Ecto neural progenitor cell (in vitro differentiated cells): Measurements from ENCODE around the gene TMEM108.

Source experiments
- DNase-seq: peaks from one replicate; pipeline ENCODE4 v3.0.0-alpha.2; 2018; ENCODE audit warnings: low spot score

Gene TMEM108

DNA sequence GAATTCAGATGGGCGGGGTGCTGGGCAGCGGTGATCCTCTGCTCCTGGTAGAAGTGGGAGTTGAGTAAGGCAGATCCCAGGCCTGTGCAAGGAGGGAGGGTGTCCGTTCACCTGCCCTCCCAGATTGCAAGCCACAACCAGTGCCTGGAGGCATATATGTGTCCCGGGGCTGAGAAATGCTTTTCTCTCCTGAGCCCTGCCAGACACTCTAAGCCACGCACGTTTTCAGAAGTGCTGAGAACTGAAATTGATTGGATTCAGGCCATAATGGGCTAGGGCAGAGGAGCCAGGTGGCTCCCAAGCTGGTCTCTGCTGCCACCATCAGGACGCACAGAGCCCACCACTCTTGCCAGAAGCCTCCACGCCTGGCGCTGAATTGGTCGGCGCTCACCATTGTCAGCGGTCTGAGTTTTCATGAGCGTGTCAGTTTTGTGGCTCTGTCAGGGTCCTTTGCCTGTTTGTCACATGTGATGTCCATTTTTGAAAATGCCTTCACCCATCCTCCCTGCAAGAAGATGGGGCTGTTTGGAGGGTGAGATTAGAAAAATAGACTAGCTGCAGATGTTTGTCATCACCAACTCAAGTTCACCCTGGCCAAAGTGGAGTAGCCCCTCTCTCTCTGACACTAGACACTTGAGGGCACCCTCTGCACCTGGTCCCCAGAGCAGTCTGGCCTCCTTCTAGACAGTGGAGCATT is 346.3 kb downstream of the TMEM108 start:
- DNase-seq, result peak; percentile 83

DNA sequence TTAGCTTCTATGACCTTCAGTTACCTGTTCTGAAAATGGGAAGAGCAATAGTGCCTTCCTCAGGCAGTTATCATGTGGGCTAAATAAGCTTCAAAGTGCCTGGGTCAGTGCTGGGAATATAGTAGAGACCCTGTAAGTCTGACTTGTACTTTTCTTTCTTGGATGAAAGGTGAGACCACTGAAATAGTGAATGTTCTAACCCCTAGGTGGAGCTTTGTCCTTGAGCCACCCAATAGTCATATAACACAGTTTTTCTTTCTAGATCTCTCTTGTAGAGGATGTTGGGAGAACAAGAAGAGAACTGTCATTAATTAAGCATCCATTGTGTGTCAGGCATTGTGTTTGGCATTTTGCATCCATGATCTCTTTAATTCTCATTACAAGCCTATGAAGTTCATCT is 348.7 kb downstream of the TMEM108 start:
- DNase-seq, result no peak

DNA sequence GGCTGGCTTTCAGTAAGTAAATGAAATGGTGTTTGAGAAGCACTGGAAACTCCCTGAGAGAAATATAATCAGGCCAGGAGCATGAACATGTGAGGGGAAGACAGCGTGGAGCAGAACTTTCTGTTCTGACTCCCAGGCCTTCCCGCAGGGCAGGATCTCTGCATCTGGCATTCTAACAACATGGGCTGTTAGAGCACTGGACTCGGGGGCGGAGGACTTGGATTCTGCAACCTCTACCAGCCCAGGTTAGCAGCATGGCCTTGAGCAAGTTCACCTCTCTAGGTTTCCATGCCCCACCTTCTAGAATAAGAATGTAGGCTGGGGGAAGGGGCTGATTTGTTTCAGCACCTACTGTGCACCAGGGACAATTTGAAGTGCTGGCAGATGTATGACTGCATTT is 349.1 kb downstream of the TMEM108 start:
- no peak for DNase-seq

DNA sequence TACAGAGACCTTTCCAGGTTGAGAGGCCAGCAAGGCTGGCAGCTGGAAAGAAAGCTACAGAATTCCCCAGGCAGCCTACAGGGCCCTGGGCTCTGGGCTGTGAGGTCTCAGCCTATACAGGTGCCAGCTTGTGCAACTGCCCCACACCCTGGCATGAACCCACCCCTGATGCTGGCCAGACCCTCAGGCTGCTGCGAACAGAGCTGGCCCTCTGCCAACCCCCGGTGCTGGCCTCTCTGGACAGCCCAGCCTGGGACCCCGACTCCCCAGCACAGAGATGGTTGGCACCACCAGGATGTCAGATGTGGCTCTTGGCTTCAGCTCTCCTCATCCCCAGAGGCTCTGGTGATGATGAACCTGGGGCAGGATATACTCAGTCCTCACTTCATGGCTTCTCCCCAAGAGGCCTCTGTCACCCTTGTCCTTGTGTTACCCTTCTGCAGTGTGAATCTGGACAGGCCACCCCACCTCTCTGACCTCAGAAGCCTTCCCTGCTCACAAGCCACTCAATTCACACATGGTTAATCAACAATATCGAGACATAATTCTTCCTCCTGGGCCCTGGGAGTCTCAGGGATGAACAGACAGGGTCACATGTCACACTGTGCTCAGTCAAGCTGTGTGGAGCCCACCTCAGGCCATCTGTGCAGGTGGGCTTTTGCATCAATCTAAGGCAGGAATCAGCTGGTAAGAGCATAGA is 350.7 kb downstream of the TMEM108 start:
- no peak for DNase-seq

DNA sequence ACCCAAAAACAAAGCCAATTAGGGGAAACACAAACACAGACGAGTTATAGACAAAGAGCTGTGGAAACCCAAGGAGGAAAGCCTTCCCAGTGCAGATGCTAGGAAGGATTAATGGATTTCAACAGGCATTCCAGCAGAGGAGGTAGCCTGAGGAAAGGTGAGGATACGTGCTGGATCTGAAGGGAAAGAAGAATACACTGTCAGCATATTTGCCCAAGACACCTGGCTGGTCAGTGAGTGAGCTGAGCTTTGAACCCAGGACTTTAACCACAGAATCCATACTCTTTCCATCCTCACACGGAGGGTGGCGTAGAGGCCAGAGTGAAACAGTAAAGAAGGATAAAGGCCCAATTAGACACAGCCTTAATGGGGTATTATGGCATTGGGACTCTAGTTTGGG is 352.5 kb downstream of the TMEM108 start:
- no peak for DNase-seq

DNA sequence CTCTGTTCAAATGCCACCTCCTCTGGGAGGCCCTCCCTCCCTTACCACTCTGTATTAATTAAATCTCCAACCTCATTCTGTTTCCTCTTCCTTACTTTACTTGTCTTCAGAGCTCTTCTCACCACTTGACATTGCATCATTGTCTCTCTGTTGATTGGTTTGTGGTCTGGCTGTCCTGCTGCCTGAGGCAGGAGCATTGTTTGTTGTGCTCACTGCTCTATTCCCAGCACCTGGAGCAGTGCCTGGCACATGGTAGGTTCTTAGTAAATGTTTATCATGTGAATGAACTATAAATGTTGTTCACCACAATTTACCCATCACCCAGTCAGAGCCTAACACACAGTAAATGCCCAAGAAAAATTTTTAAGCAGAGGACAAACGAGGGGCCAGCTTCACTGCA is 355.0 kb downstream of the TMEM108 start:
- DNase-seq, result no peak

DNA sequence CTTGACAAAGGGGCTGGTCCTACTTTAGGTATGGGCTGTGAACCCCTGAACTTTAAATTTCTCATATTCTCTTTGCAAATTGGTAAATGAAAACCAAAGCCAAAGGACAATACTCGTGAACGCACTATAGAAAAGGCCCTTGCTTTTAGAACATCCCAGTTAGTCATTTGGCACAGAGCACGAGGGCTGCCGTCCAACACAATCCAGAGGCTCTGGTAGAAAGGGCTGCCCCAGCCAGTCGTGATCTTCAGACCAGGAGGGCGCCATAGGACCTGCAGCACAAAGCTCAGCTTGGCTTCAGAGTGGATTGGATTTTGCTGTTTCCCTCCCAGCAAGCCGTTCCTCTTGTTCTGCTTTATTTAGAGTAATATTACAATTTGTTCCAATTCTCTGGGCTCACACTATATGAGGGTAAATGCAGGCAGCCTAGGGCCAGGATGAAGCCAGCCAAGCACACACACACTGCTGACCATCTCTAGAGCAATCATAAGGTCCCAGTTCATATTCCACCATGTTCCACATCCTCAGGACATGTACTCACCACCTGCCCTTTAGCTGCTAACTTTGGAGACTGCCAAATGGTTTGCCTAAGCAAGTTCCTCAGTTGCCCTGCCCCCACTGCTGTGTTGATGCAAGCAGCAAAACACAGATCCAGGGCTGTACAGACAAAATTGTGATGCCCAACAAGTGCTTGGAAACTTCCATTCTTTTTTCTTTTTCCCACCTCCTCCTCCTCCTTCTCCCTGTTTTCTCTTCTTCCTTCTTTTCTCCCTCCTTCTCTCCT is 355.7 kb downstream of the TMEM108 start:
- DNase-seq, result no peak

DNA sequence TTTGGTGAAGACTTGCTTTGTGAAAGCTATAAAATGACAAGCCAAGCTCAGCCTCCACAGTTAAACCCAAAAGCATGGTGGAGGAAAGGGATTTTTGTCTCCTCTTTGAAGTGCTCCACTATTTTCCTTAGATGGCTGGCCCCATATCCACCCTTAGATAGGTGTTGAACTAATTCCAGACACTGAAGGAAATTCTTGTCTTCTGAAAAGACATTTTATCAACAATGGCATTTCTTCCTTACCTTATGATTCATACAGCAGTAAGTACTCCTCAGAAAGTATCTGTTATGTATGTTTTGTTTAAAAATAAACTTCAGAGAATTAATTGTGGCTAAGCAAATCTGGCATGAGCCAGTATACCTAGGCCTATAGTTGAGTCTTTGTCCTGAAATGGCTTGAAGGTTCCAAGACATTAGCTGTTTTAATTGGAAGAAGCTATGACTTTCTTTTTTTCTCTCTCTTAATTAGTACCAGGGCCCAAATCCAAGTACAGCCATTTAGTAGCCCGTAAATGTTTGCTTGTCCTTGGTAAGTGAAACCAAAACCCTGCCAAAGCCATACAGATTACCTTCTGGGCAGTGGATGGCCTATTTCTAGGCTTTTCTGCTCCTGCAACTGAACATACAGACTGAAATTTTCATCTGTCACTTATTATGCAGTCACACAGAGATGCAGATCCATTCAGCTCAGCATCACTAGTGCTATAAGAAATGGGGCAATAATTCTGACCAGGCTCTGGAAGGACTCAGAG is 356.5 kb downstream of the TMEM108 start:
- no peak for DNase-seq

DNA sequence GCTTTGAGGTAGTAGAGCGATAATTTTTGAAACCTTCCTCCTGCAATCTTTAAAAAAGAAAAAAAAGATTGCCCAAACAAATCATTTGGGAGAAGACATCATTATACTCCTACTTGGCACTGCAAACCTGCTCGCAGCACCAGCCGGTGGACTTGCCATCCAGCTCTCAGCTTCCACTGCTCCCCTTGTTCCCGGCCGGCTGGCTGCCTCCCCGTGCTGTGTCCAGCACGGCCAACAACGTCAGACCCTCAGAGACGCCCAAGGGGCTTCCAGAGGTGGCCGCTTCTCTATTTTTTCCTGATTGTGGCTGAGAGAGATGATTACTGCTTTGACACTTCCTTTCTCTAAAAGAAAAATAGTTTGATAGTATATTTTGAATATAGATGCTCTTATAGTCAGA is 358.7 kb downstream of the TMEM108 start:
- no peak for DNase-seq

DNA sequence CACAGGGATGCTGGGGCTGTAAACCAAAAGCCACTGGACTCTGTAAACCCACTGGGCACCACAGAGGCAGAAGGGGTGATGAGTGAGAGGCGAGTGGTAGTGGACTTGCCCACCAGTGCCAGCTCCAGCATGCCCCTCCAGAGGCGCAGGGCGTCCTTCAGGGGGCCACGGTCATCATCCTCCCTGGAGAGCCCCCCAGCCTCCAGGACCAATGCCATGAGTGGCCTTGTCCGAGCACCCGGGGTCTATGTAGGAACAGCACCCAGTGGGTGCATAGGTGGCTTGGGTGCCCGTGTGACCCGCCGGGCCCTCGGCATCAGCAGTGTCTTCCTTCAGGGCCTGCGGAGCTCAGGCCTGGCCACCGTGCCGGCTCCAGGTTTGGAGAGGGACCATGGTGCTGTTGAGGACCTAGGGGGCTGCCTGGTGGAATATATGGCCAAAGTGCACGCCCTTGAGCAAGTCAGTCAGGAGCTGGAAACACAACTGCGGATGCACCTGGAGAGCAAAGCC is 361.9 kb downstream of the TMEM108 start, which contains the start of gene BFSP2:
TSS of gene BFSP2 (plus strand) at position 51 of the 510 bp plus-strand sequence. CDS start at position 79, 28 bp downstream.
- DNase-seq, result no peak

DNA sequence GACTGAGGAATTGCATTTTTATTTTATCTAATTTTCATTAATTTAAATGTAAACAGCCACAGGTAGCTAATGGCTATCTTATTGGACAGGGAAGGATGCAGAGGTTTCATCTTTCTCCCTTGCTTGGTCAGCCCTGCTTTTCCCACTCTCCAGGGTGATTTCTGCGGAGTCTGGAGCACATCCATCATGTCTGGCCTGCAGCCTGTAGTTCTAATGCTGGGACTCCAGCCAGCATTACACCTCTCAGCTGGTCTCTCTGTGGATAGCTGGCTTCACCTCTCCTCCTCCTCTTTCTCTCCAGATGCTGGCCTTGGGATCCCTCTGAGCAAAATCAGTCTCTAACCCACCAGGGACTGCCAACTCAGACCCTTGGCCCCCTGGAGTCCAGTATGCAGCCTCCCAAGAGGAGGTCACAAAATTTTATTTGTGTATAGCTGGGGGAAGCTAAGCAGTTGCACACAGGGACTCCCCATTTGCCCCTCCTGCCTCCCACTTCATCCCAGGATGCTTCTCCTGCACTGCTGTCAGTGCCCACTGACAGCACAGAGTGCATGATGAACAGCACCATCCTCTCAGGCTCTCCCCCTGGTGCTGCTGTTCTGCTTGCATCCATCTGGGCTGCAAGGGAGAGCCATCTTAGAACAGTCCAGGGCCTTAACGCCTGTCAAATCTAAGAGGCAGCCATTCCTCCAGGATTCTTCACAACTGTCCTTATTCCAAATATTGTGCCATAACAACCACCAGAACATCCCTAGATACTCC is 363.4 kb downstream of the TMEM108 start:
- no peak for DNase-seq

DNA sequence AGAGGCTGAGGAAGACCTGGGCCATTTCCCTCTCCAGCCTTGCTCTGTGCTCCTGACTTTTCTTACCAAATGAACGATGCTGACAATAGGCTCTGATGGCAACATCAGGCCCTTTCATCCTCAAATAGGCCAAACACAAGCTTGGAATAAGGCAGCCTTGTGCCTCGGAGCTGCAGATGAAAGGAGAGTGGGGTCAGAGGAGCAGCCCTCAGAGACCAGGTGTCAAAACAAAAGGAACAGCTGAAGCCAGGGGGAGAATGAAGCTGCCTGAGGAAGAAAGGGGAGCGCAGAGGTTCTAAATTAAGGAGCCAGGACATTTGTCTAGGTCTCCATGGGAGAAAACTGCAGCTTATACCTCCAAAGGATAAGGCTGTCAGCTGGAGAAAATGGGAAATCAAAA is 366.7 kb downstream of the TMEM108 start:
- no peak for DNase-seq

DNA sequence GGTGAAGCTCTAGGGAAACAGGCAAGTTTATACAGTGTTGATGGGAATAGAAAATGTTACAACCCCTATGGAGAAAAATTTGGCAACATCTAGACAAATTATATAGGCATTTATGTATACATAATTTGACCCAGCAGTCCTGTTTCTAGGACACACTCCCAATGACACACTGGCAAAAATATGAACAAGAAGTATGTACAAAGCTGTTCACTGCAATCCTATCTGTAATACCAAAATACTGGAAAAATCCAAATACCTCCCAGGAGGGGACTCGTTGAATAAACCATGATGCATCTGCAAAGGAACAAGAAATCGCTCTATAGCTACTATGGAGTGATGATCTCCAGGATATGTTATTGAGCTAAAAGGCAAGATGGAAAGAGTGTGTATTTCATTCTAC is 370.2 kb downstream of the TMEM108 start:
- DNase-seq, result no peak

DNA sequence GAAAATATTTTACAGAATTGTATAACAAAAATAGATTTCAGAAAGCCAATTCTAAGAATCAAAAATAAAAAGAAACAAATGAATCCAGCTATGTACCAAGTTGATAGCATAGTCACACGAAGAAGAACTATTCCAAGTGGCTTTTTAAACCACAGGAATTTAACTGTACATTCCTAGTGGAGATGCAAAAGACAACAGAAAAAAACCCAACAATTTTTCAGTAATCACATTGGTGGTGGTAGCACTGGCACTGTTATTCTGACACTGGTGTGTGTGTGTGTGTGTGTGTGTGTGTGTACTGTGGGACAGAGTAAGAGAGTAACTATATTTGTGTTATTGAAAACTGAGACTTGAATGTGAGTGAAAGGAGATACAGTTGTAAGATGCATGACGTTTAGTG is 370.8 kb downstream of the TMEM108 start:
- DNase-seq, result no peak

DNA sequence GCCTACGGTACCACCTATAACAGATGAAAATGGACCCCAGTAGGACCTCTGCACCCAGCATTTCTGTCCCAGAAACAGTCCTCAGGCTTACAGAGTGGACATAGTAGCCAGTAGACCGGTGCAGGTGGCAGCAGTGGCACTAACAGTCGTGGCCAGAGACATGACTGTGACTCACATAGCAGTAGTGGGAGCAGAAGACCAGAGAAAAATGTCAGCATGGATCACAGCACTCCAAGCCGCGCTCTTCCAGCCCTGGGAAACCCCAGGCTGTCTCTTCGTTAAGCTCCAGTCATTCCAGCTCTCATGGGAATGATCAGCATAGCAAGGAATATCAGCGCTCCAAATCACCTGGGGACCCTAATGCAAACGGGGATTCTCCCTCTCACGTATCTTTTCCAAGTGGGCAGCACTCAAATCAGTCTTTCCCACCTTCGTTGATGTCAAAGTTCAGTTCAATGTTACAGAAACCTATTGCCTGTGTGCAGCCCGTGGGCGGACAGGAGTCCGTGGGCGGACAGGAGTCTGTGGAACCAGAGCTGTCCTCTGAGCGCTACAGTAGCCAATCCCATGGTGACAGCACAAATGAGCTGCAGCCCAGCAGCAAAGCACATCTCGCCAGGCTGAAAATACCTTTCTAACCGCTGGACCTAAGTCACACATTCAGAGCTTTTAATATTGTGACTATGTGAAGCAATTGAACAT is 372.2 kb downstream of the TMEM108 start:
- DNase-seq, result no peak

DNA sequence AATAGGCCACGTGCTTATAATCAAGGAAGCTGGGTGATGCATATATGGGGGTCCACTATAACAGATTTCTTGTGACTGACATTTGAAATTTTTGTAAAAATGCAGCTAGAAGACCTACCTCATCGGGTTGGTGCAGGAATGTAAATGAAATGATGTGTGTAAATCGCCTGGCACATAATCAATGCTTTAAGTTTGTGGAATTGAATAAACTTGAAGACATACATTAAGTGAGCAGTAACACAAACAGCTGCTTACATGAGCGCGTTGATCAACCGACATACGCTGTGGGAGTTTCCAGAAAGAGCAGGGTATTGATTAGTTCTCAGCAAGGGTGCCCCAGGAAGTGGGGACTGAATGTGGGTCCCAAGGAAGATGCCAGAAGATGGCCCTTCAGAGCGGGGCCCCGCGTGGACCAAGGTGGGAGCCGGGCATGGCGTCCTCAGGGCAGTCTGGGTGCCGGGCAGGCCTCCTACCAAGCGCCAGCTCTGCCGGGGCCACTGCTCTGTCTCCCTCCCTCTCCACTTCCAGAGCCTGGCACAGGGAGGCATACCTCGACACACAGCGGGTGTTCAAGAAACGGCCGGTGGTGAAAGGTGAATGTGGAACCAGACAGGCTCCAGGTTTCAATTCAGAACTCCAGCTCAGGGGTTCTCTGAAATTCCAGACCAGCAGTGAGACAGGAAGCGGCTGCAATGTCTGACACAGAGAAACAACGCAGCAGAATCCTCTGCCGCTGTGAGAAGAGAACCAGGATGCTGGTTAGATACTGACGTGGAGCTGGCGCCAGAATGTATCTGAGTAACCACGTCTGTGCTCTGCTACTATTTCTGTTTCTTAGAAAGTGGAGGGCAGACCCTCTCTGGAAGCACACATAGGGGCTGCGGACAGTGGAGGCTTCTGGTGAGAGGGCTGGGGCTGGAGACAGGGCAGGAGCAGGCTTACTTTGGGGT is 374.3 kb downstream of the TMEM108 start:
- no peak for DNase-seq

DNA sequence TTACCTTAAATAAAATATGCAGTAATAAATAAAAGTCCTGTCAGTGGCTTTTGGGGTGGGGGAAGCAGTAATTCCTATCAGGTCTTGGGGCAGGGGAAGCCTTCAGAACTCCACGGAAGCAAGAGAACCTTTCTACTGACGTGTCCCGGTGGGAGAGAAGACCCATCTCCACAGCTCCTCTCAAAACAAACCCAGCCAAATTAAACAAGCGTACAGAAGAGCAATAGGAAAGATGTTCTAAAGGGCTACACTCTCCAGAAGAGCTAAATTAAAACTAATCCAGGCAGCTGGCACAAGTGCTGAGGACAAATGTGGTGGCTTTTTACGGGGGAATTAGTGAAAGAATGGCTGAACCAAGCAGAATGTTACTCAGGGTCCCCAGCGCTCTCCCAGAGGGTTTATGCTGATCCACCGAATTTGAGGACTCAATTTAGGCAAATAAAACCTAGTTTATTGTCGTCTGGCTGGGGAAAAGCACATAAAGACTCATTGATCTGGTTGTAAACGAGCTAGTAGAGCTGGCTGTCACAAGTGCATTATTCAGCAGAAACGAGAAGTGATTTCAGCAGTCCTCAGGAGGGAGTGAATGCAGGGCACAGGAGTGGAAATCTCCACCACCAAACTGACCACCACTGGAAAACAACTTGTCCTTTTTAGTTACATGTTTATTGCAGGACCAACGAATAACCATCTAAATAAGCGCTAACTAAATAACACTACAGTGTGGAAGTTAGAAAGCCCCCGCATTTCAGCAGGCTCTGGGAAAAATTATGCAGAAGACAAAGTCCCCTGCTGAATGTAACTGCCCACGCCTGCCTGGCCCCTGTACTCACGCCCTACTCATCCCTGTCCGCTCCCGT is 375.2 kb downstream of the TMEM108 start:
- no peak for DNase-seq

DNA sequence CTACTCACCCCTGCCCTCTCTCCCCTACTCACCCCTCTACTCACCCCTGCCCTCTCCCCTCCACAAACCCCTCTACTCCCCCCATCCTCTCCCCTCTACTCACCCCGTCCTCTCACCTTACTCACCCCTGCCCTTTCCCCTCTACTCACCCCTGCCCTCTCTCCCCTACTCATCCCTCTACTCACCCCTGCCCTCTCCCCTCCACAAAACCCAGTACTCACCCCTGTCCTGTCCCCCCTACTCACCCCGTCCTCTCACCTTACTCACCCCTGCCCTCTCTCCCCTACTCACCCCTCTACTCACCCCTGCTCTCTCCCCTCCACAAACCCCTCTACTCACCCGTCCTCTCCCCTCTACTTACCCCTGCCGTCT is 375.8 kb downstream of the TMEM108 start:
- DNase-seq, result no peak

DNA sequence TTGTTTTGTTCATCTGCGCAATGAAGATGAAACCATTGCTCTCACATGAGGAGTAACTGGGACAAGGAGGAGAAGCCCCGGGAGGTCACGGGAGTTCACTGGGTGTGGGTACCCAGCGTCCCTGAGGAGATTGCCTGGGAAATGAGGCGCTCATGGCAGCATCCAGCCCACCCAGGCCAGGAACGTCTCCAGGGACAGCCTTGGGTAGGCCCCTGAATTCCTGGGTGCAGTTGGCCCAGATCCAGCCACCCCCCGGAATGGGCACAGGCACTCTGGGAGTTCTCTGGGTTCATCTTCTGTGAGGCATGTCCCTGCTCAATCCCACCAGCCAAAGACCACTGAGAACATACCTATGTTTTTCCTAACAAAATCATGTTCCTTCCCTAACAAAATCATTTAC is 380.2 kb downstream of the TMEM108 start:
- DNase-seq, result no peak
